Measurements from ENCODE around the gene LEPROT.

LEPROT gene

GRCh38 chr1:65469126-65469888 lies 48.8 kb downstream of the LEPROT start:
- no peak for TF ChIP-seq EZH2 (IDR thresholded peaks at IDR 0.05; ENCODE audit: borderline replicate concordance, low read depth, low read length, severe bottlenecking)
- TF ChIP-seq, protein P1, sequence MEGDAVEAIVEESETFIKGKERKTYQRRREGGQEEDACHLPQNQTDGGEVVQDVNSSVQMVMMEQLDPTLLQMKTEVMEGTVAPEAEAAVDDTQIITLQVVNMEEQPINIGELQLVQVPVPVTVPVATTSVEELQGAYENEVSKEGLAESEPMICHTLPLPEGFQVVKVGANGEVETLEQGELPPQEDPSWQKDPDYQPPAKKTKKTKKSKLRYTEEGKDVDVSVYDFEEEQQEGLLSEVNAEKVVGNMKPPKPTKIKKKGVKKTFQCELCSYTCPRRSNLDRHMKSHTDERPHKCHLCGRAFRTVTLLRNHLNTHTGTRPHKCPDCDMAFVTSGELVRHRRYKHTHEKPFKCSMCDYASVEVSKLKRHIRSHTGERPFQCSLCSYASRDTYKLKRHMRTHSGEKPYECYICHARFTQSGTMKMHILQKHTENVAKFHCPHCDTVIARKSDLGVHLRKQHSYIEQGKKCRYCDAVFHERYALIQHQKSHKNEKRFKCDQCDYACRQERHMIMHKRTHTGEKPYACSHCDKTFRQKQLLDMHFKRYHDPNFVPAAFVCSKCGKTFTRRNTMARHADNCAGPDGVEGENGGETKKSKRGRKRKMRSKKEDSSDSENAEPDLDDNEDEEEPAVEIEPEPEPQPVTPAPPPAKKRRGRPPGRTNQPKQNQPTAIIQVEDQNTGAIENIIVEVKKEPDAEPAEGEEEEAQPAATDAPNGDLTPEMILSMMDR (IDR thresholded peaks at IDR 0.05; ENCODE audit: borderline replicate concordance, extremely low read depth, low read length, poor library complexity, severe bottlenecking) = no peak
- no peak overlapping the region for H2AFZ ChIP-seq (ENCODE audit: low read depth, low read length)
- H3K4me2 ChIP-seq (ENCODE audit: insufficient read depth, low read length) = no peak overlapping the region
- H3K9ac ChIP-seq (ENCODE audit: low read depth, low read length) = no peak overlapping the region
- H3K27ac ChIP-seq (ENCODE audit: low read length) = no peak overlapping the region
- no peaks in the 10 kb centered on the region for H3K36me3 ChIP-seq (ENCODE audit: insufficient read depth, low read length)
- DNase-seq = no peak
- no peaks in the 10 kb centered on the region for H3K4me1 ChIP-seq (ENCODE audit: insufficient read depth, low read length)
- H4K20me1 ChIP-seq (ENCODE audit: insufficient read depth, low read length) = no peaks in the 10 kb centered on the region
- H3K27me3 ChIP-seq (ENCODE audit: insufficient read depth, low read length, poor library complexity) = no peaks in the 10 kb centered on the region
- H3K9me3 ChIP-seq (ENCODE audit: insufficient read depth, low read length, severe bottlenecking) = no peaks in the 10 kb centered on the region
- H3K79me2 ChIP-seq (ENCODE audit: insufficient read depth, low read length) = no peaks in the 10 kb centered on the region
- no peak for ATAC-seq (ENCODE audit: insufficient read depth, low read depth)
- no peak overlapping the region for H3K4me3 ChIP-seq (ENCODE audit: low read depth in 1 of 2, low read length in 2 of 2)

- no peaks in the 10 kb centered on the region for H3K4me1 ChIP-seq (ENCODE audit: insufficient read depth, low read length)
- no peaks in the 10 kb centered on the region for H3K27me3 ChIP-seq (ENCODE audit: insufficient read depth, low read length, poor library complexity)
- H3K4me2 ChIP-seq (ENCODE audit: insufficient read depth, low read length) = no peak overlapping the region
- no peak overlapping the region for H2AFZ ChIP-seq (ENCODE audit: low read depth, low read length)
- no peaks in the 10 kb centered on the region for H3K9me3 ChIP-seq (ENCODE audit: insufficient read depth, low read length, severe bottlenecking)
- no peaks in the 10 kb centered on the region for H3K79me2 ChIP-seq (ENCODE audit: insufficient read depth, low read length)
- no peak overlapping the region for H3K9ac ChIP-seq (ENCODE audit: low read depth, low read length)
- no peak for DNase-seq
- no peak for ATAC-seq (ENCODE audit: insufficient read depth, low read depth)
- TF ChIP-seq EZH2 (IDR thresholded peaks at IDR 0.05; ENCODE audit: borderline replicate concordance, low read depth, low read length, severe bottlenecking) = no peak
- TF ChIP-seq, protein P1 (IDR thresholded peaks at IDR 0.05; ENCODE audit: borderline replicate concordance, extremely low read depth, low read length, poor library complexity, severe bottlenecking) = no peak
- H3K4me3 ChIP-seq (ENCODE audit: low read depth in 1 of 2, low read length in 2 of 2) = no peak overlapping the region
- no peaks in the 10 kb centered on the region for H4K20me1 ChIP-seq (ENCODE audit: insufficient read depth, low read length)
- no peaks in the 10 kb centered on the region for H3K36me3 ChIP-seq (ENCODE audit: insufficient read depth, low read length)
- H3K27ac ChIP-seq (ENCODE audit: low read length) = no peak overlapping the region
These were observed 49.4 kb downstream of the LEPROT start for GRCh38 chr1:65469889-65470340.

GRCh38 chr1:65470766-65471165 lies 50.3 kb downstream of the LEPROT start:
- no peaks in the 10 kb centered on the region for H3K4me1 ChIP-seq (ENCODE audit: insufficient read depth, low read length)

More at GRCh38 chr1:65470766-65471165, 50.3 kb downstream of the LEPROT start:
- Histone ChIP-seq H3K9ac (ENCODE audit: low read depth, low read length) (no peak overlapping the region), H2AFZ (ENCODE audit: low read depth, low read length) (no peak overlapping the region), H3K4me2 (ENCODE audit: insufficient read depth, low read length) (no peak overlapping the region), H3K27me3 (ENCODE audit: insufficient read depth, low read length, poor library complexity) (no peaks in the 10 kb centered on the region), H3K4me3 (ENCODE audit: low read depth in 1 of 2, low read length in 2 of 2) (no peak overlapping the region), H4K20me1 (ENCODE audit: insufficient read depth, low read length) (no peaks in the 10 kb centered on the region), H3K36me3 (ENCODE audit: insufficient read depth, low read length) (no peaks in the 10 kb centered on the region), H3K27ac (ENCODE audit: low read length) (no peak overlapping the region), H3K79me2 (ENCODE audit: insufficient read depth, low read length) (no peaks in the 10 kb centered on the region), H3K9me3 (ENCODE audit: insufficient read depth, low read length, severe bottlenecking) (no peaks in the 10 kb centered on the region)
- no peak for ATAC-seq (ENCODE audit: insufficient read depth, low read depth)
- TF ChIP-seq EZH2 (IDR thresholded peaks at IDR 0.05; ENCODE audit: borderline replicate concordance, low read depth, low read length, severe bottlenecking) = no peak
- TF ChIP-seq, protein P1 (IDR thresholded peaks at IDR 0.05; ENCODE audit: borderline replicate concordance, extremely low read depth, low read length, poor library complexity, severe bottlenecking) = no peak
- DNase-seq = no peak

Data from DND-41 (cell line).